RKO (cell line): ENCODE results near the gene PTEN.
"Not testable (repeated sequence)": the region's sequence is repeated elsewhere in the genome, so short reads cannot be mapped to it uniquely, and the experiment has no call there.

ENCODE experiments used
- DNase-seq: peaks from one replicate; pipeline ENCODE4 v3.0.0-alpha.2; 2016; ENCODE audit warnings: low spot score

PTEN gene

DNA sequence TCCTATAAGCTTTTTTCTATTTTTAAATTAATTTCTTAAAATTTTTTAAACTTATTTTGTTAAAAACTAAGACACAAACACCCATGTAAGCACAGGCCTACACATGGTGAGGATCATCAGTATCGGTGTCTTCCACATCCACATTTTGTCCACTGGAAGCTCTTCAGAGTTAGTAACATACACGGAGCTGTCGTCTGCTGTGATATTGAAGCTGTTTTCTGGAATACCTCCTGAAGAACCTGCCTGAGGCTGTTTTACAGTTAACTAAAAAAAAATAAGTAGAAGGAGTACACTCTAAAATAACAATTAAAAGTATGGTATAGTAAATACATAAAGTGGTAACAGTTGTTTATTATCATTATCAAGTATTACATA, 17.8 kb upstream of the PTEN start:
- no peak for DNase-seq

DNA sequence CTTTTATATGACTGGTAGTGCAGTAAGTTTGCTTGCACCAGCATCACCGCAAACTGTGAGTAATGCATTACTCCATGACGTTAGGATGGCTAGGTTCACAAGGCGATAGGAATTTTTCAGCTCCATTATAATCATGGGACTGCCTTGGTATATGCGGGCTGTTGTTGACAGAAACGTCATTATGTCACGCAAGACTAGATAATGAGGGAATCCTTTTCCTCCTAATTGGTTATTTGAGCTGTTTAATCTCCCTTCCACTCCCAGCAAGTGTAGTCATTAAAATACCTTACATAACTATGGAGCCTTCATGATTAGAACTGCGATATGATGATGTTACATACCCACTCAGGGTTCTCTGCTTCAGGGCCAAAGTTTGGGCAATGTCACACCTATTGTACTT, 17.4 kb upstream of the PTEN start:
- DNase-seq: peak; percentile 67

- not testable (repeated sequence) for DNase-seq
These were observed 16.7 kb upstream of the PTEN start for GRCh38 chr10:87846711-87847110.

DNA sequence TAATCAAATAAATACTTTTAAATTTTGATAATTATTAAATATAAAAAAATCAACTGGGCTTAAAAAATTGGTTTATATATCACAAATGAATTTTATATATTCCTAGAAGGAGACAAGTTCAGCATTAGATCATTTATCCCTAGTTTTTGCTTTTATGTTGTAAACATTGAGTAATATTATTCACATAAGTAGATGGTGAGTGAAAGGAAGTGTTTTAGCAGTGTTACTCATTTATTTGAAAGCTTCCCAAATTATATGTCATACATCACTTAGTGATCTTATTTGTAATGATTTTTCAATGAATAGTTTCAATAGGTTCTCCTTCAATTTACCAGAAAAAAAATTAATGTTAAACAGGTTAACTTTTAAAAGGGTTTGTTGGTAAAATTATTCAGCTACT, 15.9 kb upstream of the PTEN start:
- DNase-seq: peak; percentile 58

DNA sequence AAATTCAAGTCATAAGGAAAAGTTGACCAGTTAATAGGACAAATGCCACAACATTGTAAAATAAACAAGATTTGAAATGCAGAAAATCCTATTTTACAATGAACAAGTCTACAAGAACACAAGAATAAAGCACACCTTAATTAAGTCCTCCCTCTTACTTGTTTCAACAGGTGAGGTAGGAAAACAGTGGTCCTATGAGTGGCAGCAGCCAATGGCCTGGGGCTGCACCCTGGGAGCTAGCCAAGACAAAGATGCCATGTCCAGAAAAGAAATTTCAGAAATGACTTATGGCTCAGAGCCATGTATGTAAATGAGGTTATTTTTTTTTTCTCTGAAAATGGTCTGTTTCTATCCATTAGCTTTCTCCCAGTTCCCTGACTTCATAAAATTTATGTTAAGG, 14.4 kb upstream of the PTEN start:
- DNase-seq: no peak

DNA sequence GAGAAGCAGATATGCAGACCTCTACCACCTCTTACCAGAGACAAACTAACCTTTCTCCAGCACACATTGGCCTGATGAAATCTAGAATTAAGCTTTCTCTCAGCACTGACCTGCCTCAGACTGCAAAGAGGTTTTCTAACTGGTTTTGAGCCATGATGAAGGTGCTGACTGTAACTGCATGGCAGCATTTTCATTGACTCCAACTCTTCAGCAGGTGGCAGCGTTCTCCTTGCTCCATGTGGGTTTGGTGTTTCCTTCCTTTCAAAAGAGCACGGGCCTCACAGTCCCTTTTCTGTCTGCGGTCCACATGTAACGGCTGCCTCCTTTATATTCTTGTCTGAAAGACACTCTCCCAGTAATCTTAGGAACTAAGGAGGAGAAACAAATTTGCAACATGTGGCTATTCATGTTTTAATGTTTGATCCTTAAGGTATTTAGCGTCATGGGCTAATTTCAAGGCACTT, 12.7 kb upstream of the PTEN start:
- peak; percentile 73 for DNase-seq

DNA sequence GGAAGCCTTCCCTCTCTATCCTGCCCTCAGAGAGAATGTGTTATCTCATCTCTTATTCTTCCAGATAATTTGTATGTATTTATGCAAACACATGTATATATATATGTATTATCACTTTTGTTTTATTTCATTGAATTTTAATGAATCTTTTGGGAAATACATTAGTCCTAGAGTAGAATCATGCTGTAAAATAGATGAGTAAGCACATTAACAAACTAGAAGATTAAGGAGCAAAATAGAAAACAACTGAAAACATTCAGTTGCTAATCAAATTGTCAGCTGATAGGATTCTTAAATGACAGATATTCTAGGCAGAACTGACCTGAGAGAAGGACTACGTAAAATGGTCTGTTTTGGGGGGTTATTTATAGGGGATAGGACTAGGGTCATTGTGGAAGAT, 11.3 kb upstream of the PTEN start:
- DNase-seq: no peak

DNA sequence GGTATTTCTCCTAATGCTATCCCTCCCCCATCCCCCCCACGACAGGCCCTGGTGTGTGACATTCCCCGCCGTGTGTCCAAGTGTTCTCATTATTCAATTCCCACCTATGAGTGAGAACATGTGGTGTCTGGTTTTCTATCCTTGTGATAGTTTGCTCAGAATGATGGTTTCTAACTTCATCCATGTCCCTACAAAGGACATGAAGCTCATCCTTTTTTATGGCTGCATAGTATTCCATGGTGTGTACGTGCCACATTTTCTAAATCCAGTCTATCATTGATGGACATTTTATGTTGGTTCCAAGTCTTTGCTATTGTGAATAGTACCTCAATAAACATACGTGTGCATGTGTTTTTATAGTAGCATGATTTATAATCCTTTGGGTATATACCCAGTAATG, 8.2 kb upstream of the PTEN start:
- not testable (repeated sequence) for DNase-seq

- DNase-seq: not testable (repeated sequence)
These were observed 7.8 kb upstream of the PTEN start for GRCh38 chr10:87855665-87856064.

DNA sequence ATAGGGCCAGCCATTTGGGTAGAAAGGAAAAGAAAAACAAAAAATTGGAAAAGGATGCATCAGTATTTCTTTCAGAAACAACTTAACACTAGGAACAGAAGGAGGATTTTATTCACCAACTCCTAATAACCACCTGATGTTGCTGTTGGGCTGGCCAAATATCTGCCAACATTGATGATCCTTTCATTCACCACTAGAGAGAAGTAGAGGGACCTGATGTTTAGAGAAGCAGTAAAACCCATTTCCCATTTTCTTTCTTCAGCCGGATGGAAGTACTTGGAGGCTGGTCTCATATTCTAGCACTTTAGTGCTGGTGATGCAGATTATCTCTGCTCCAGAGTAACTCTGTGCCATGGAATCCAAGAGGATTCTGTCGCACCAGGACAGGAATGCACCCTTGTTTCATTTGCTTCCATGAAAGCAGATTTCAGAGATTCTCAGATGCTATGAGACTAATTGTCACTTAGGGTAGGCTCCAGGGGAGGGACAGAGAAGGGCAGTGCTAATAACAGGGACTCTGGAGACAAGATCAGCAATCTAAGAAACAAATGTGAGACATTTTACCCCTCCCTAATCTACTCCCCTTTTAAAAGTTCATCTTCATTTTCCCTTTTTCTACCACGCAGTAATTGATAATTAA, 3.1 kb upstream of the PTEN start:
- peak; percentile 85 for DNase-seq

GRCh38 chr10:87860816-87861403, 2.5 kb upstream of the PTEN start:
- no peak for DNase-seq

GRCh38 chr10:87861566-87861952, 1.9 kb upstream of the PTEN start:
- peak; percentile 48 for DNase-seq

DNA sequence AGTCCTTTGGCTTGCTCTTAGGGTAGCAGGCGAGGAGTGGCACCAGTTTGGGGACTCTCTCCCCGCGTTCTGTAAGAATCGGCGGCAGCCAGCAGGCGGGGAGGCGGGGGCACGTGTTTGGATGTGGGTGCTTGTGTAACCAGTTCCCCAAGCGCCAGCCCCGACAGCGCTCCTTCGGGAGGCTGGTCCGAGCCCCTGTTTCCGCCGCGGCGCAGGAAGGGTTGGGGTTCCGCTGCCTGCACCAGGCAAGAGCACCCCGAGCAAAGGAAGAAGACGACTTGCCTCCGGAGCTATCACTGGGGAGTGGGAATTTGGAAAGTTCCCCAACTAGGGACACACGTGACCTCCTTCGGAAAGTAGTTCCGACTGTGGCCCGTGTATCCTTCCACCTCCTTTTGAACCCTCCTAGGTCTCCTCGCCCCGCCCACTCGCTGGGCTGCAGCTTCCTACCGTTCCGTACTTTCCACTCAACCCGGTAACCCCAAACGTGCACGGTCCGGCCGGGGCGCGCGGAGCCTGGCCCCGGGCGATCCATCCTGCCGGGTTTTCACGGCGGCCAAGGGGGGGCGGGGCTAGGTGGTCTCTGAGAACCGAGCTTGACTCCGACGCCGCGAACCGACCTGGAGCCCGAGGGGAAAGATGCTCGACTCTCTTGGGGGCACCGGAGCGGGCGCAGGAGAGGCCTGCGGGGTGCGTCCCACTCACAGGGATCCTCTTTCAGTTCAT, 1.3 kb upstream of the PTEN start:
- peak; percentile 97 for DNase-seq

DNA sequence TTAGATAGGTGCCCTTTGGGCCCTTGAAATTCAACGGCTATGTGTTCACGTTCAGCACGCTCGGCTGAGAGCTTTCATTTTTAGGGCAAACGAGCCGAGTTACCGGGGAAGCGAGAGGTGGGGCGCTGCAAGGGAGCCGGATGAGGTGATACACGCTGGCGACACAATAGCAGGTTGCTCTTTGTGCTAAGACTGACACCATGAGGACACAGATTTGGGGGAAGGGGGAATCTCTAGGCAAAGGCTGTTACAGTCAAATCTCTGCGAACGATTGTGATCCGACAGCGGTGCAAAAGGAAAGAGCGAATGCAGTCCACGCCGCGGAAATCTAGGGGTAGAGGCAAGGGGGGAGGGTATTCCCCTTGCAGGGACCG, 759 bp upstream of the PTEN start:
- DNase-seq: peak; percentile 58

GRCh38 chr10:87863951-87864495, 598 bp downstream of the PTEN start:
- peak; percentile 40 for DNase-seq

- DNase-seq: peak; percentile 63
These were observed 1.2 kb downstream of the PTEN start for GRCh38 chr10:87864496-87865059.

- peak; percentile 68 for DNase-seq
These were observed 1.9 kb downstream of the PTEN start for GRCh38 chr10:87865241-87865881.

DNA sequence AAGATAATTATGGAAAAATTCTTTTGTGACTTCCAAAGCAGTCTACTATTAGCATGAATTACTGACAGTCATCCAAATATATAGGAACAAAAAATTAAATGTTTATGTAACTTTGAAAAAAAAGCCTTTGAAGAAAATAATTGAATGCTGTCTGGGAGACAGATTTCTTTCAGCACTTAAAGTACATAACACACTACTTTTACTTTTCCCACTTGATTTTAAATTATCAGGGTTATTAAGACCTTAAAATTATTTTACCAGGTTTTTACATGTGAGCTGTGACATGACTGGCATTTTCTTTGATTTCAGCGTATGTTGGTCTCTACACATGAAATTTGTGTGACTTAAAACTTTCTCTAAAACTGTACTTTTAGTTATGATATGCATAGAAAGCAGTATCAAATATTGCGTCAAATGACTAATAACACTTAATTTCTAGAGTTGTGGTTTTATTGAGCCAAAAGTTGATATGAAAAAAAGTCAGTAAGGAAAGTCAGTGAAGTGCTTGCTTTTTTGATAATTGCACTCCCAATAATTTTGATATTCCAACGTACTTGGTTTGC, 3.1 kb downstream of the PTEN start:
- DNase-seq: peak; percentile 30

GRCh38 chr10:87867453-87867852, 4.0 kb downstream of the PTEN start:
- DNase-seq: no peak

- no peak for DNase-seq
These were observed 4.9 kb downstream of the PTEN start for GRCh38 chr10:87868277-87868676.

GRCh38 chr10:87869139-87869538, 5.7 kb downstream of the PTEN start:
- not testable (repeated sequence) for DNase-seq
